ENCODE measurements around the gene TLR10. TPM values are rescaled to one million over a fixed set of nuclear protein-coding genes. Genes with fewer than 3 reads are reported as not detected.

TLR10 gene
- total RNA-seq, 1 donor from 2014 or later: 0.52 TPM

GRCh38 chr4:38800961-38801450 lies 18.2 kb upstream of the TLR10 start:
- H3K4me1 ChIP-seq (ENCODE audit: control insufficient read depth in 3 of 3, insufficient read depth in 3 of 3, low read length in 3 of 3): peaks cover 3 to 14% (median 7%) of the 10 kb centered on the region in 3 donors
- no peaks in the 10 kb centered on the region for H3K27me3 ChIP-seq (ENCODE audit: control insufficient read depth in 3 of 3, insufficient read depth in 3 of 3, low read length in 3 of 3)
- H3K27ac ChIP-seq (ENCODE audit: low read depth, low read length): no peak overlapping the region
- H3K4me3 ChIP-seq (ENCODE audit: low read length in 3 of 3): no peak overlapping the region
- H3K9ac ChIP-seq (ENCODE audit: low read depth in 1 of 3, low read length in 3 of 3): no peak overlapping the region
- no peaks in the 10 kb centered on the region for H3K9me3 ChIP-seq (ENCODE audit: control insufficient read depth in 3 of 3, low read length in 3 of 3)
- H3K36me3 ChIP-seq (ENCODE audit: control insufficient read depth in 3 of 3, insufficient read depth in 3 of 3, low read length in 3 of 3): peaks cover 0 to 6% (median 0%) of the 10 kb centered on the region in 3 donors

- H3K27ac ChIP-seq (ENCODE audit: low read depth, low read length): no peak overlapping the region
- no peaks in the 10 kb centered on the region for H3K9me3 ChIP-seq (ENCODE audit: control insufficient read depth in 3 of 3, low read length in 3 of 3)
- H3K9ac ChIP-seq (ENCODE audit: low read depth in 1 of 3, low read length in 3 of 3): no peak overlapping the region
- no peaks in the 10 kb centered on the region for H3K27me3 ChIP-seq (ENCODE audit: control insufficient read depth in 3 of 3, insufficient read depth in 3 of 3, low read length in 3 of 3)
- peaks cover 0 to 6% (median 0%) of the 10 kb centered on the region in 3 donors for H3K36me3 ChIP-seq (ENCODE audit: control insufficient read depth in 3 of 3, insufficient read depth in 3 of 3, low read length in 3 of 3)
- no peak overlapping the region for H3K4me3 ChIP-seq (ENCODE audit: low read length in 3 of 3)
- H3K4me1 ChIP-seq (ENCODE audit: control insufficient read depth in 3 of 3, insufficient read depth in 3 of 3, low read length in 3 of 3): peaks cover 3 to 7% (median 4%) of the 10 kb centered on the region in 3 donors
Measured at GRCh38 chr4:38800366-38800765, 17.6 kb upstream of the TLR10 start.

- no peaks in the 10 kb centered on the region for H3K27me3 ChIP-seq (ENCODE audit: control insufficient read depth in 3 of 3, insufficient read depth in 3 of 3, low read length in 3 of 3)
- H3K4me1 ChIP-seq (ENCODE audit: control insufficient read depth in 3 of 3, insufficient read depth in 3 of 3, low read length in 3 of 3): no peaks in the 10 kb centered on the region
- H3K27ac ChIP-seq (ENCODE audit: low read depth, low read length): no peak overlapping the region
- no peaks in the 10 kb centered on the region for H3K9me3 ChIP-seq (ENCODE audit: control insufficient read depth in 3 of 3, low read length in 3 of 3)
- H3K36me3 ChIP-seq (ENCODE audit: control insufficient read depth in 3 of 3, insufficient read depth in 3 of 3, low read length in 3 of 3): peaks cover 0 to 3% (median 0%) of the 10 kb centered on the region in 3 donors
- H3K9ac ChIP-seq (ENCODE audit: low read depth in 1 of 3, low read length in 3 of 3): no peak overlapping the region
- no peak overlapping the region for H3K4me3 ChIP-seq (ENCODE audit: low read length in 3 of 3)
Measured at GRCh38 chr4:38795087-38795486, 12.3 kb upstream of the TLR10 start.

- H3K27me3 ChIP-seq (ENCODE audit: control insufficient read depth in 3 of 3, insufficient read depth in 3 of 3, low read length in 3 of 3): no peaks in the 10 kb centered on the region
- H3K4me3 ChIP-seq (ENCODE audit: low read length in 3 of 3): no peak overlapping the region
- H3K4me1 ChIP-seq (ENCODE audit: control insufficient read depth in 3 of 3, insufficient read depth in 3 of 3, low read length in 3 of 3): no peaks in the 10 kb centered on the region
- H3K9me3 ChIP-seq (ENCODE audit: control insufficient read depth in 3 of 3, low read length in 3 of 3): no peaks in the 10 kb centered on the region
- no peaks in the 10 kb centered on the region for H3K36me3 ChIP-seq (ENCODE audit: control insufficient read depth in 3 of 3, insufficient read depth in 3 of 3, low read length in 3 of 3)
- no peak overlapping the region for H3K9ac ChIP-seq (ENCODE audit: low read depth in 1 of 3, low read length in 3 of 3)
- H3K27ac ChIP-seq (ENCODE audit: low read depth, low read length): no peak overlapping the region
Measured at GRCh38 chr4:38794051-38794450, 11.3 kb upstream of the TLR10 start.

GRCh38 chr4:38791010-38791409 lies 8.2 kb upstream of the TLR10 start:
- Histone ChIP-seq H3K36me3 (ENCODE audit: control insufficient read depth in 3 of 3, insufficient read depth in 3 of 3, low read length in 3 of 3) (no peaks in the 10 kb centered on the region), H3K9me3 (ENCODE audit: control insufficient read depth in 3 of 3, low read length in 3 of 3) (no peaks in the 10 kb centered on the region), H3K27ac (ENCODE audit: low read depth, low read length) (no peak overlapping the region), H3K4me1 (ENCODE audit: control insufficient read depth in 3 of 3, insufficient read depth in 3 of 3, low read length in 3 of 3) (no peaks in the 10 kb centered on the region), H3K9ac (ENCODE audit: low read depth in 1 of 3, low read length in 3 of 3) (no peak overlapping the region), H3K27me3 (ENCODE audit: control insufficient read depth in 3 of 3, insufficient read depth in 3 of 3, low read length in 3 of 3) (no peaks in the 10 kb centered on the region), H3K4me3 (ENCODE audit: low read length in 3 of 3) (no peak overlapping the region)

- H3K9ac ChIP-seq (ENCODE audit: low read depth in 1 of 3, low read length in 3 of 3): no peak overlapping the region
- peaks cover 0 to 2% (median 0%) of the 10 kb centered on the region in 3 donors for H3K4me1 ChIP-seq (ENCODE audit: control insufficient read depth in 3 of 3, insufficient read depth in 3 of 3, low read length in 3 of 3)
- no peaks in the 10 kb centered on the region for H3K9me3 ChIP-seq (ENCODE audit: control insufficient read depth in 3 of 3, low read length in 3 of 3)
- no peaks in the 10 kb centered on the region for H3K36me3 ChIP-seq (ENCODE audit: control insufficient read depth in 3 of 3, insufficient read depth in 3 of 3, low read length in 3 of 3)
- H3K4me3 ChIP-seq (ENCODE audit: low read length in 3 of 3): no peak overlapping the region
- no peaks in the 10 kb centered on the region for H3K27me3 ChIP-seq (ENCODE audit: control insufficient read depth in 3 of 3, insufficient read depth in 3 of 3, low read length in 3 of 3)
- H3K27ac ChIP-seq (ENCODE audit: low read depth, low read length): no peak overlapping the region
Measured at GRCh38 chr4:38788317-38788716, 5.5 kb upstream of the TLR10 start.

- Histone ChIP-seq H3K27me3 (ENCODE audit: control insufficient read depth in 3 of 3, insufficient read depth in 3 of 3, low read length in 3 of 3) (no peaks in the 10 kb centered on the region), H3K36me3 (ENCODE audit: control insufficient read depth in 3 of 3, insufficient read depth in 3 of 3, low read length in 3 of 3) (no peaks in the 10 kb centered on the region), H3K27ac (ENCODE audit: low read depth, low read length) (no peak overlapping the region), H3K9me3 (ENCODE audit: control insufficient read depth in 3 of 3, low read length in 3 of 3) (no peaks in the 10 kb centered on the region), H3K4me3 (ENCODE audit: low read length in 3 of 3) (no peak overlapping the region), H3K4me1 (ENCODE audit: control insufficient read depth in 3 of 3, insufficient read depth in 3 of 3, low read length in 3 of 3) (peaks cover 0 to 2% (median 0%) of the 10 kb centered on the region in 3 donors), H3K9ac (ENCODE audit: low read depth in 1 of 3, low read length in 3 of 3) (no peak overlapping the region)
Measured at GRCh38 chr4:38787693-38788092, 4.9 kb upstream of the TLR10 start.

- H3K4me3 ChIP-seq (ENCODE audit: low read length in 3 of 3): no peak overlapping the region
- H3K36me3 ChIP-seq (ENCODE audit: control insufficient read depth in 3 of 3, insufficient read depth in 3 of 3, low read length in 3 of 3): no peaks in the 10 kb centered on the region
- H3K4me1 ChIP-seq (ENCODE audit: control insufficient read depth in 3 of 3, insufficient read depth in 3 of 3, low read length in 3 of 3): peaks cover 0 to 2% (median 0%) of the 10 kb centered on the region in 3 donors
- no peak overlapping the region for H3K27ac ChIP-seq (ENCODE audit: low read depth, low read length)
- no peak overlapping the region for H3K9ac ChIP-seq (ENCODE audit: low read depth in 1 of 3, low read length in 3 of 3)
- H3K9me3 ChIP-seq (ENCODE audit: control insufficient read depth in 3 of 3, low read length in 3 of 3): no peaks in the 10 kb centered on the region
- H3K27me3 ChIP-seq (ENCODE audit: control insufficient read depth in 3 of 3, insufficient read depth in 3 of 3, low read length in 3 of 3): no peaks in the 10 kb centered on the region
Measured at GRCh38 chr4:38785901-38786402, 3.2 kb upstream of the TLR10 start.

- Histone ChIP-seq H3K27me3 (ENCODE audit: control insufficient read depth in 3 of 3, insufficient read depth in 3 of 3, low read length in 3 of 3) (no peaks in the 10 kb centered on the region), H3K9me3 (ENCODE audit: control insufficient read depth in 3 of 3, low read length in 3 of 3) (no peaks in the 10 kb centered on the region), H3K4me3 (ENCODE audit: low read length in 3 of 3) (no peak overlapping the region), H3K4me1 (ENCODE audit: control insufficient read depth in 3 of 3, insufficient read depth in 3 of 3, low read length in 3 of 3) (peaks cover 0 to 2% (median 0%) of the 10 kb centered on the region in 3 donors), H3K27ac (ENCODE audit: low read depth, low read length) (no peak overlapping the region), H3K36me3 (ENCODE audit: control insufficient read depth in 3 of 3, insufficient read depth in 3 of 3, low read length in 3 of 3) (no peaks in the 10 kb centered on the region), H3K9ac (ENCODE audit: low read depth in 1 of 3, low read length in 3 of 3) (no peak overlapping the region)
Measured at GRCh38 chr4:38785041-38785790, 2.4 kb upstream of the TLR10 start.

GRCh38 chr4:38784141-38784540 lies 1.4 kb upstream of the TLR10 start:
- Histone ChIP-seq H3K27me3 (ENCODE audit: control insufficient read depth in 3 of 3, insufficient read depth in 3 of 3, low read length in 3 of 3) (no peaks in the 10 kb centered on the region), H3K36me3 (ENCODE audit: control insufficient read depth in 3 of 3, insufficient read depth in 3 of 3, low read length in 3 of 3) (no peaks in the 10 kb centered on the region), H3K4me1 (ENCODE audit: control insufficient read depth in 3 of 3, insufficient read depth in 3 of 3, low read length in 3 of 3) (peaks cover 0 to 2% (median 0%) of the 10 kb centered on the region in 3 donors), H3K9me3 (ENCODE audit: control insufficient read depth in 3 of 3, low read length in 3 of 3) (no peaks in the 10 kb centered on the region), H3K4me3 (ENCODE audit: low read length in 3 of 3) (no peak overlapping the region), H3K27ac (ENCODE audit: low read depth, low read length) (no peak overlapping the region), H3K9ac (ENCODE audit: low read depth in 1 of 3, low read length in 3 of 3) (no peak overlapping the region)

All from skeletal muscle tissue (tissue), 4 donors.